GM21529 (cell line): ENCODE results near the gene TMEM63A.
"Not testable (repeated sequence)": the region's sequence is repeated elsewhere in the genome, so short reads cannot be mapped to it uniquely, and the experiment has no call there.

Experiments used
- ATAC-seq: cut with Tn5 transposase; IDR thresholded peaks from one replicate; pipeline ENCODE4 v1.9.1; 2021; ENCODE audit not compliant: unreplicated experiment

TMEM63A gene

DNA sequence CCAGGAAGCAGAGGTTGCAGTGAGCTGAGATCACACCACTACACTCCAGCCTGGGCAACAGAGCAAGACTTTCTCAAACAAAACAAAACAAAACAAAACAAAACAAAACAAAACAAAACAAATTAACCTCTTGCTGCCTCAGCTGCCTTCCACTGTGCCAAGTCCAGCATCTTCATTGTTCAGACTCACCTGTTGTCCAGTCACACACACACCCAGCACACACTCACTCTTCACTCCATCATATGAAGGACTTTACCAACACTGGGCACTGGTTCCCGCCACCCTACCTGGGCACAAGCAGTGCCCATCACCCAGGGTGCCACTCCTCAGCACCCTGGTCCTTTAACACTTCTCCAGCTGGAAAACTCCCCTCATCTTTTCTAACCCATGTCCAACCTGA, 27.3 kb upstream of the TMEM63A start:
- no peak for ATAC-seq

- ATAC-seq, result no peak
These were observed 26.6 kb upstream of the TMEM63A start for GRCh38 chr1:225908773-225909172.

- no peak for ATAC-seq
These were observed 25.9 kb upstream of the TMEM63A start for GRCh38 chr1:225908013-225908640.

GRCh38 chr1:225907341-225907740, 25.2 kb upstream of the TMEM63A start:
- no peak for ATAC-seq

- no peak for ATAC-seq
These were observed 24.3 kb upstream of the TMEM63A start for GRCh38 chr1:225906467-225906866.

DNA sequence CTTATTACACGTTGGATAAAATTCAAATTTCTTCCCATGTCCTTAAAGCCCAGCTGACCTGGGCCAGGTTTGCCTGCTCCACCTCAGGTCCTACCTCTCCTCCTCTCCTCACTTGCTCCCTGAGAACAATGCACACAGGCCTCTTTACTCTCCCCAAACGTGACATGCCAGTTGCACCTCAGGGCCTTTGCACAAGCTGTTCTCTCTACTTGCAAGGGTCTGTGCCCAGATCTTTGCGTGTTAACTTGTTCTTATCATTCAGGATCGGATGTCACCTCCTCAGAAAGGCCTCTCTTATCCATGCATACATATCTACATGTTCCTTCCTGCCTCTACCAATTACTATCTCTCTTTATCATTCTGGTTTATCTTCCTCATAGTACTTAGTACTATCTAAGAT, 21.4 kb upstream of the TMEM63A start:
- ATAC-seq, result no peak

DNA sequence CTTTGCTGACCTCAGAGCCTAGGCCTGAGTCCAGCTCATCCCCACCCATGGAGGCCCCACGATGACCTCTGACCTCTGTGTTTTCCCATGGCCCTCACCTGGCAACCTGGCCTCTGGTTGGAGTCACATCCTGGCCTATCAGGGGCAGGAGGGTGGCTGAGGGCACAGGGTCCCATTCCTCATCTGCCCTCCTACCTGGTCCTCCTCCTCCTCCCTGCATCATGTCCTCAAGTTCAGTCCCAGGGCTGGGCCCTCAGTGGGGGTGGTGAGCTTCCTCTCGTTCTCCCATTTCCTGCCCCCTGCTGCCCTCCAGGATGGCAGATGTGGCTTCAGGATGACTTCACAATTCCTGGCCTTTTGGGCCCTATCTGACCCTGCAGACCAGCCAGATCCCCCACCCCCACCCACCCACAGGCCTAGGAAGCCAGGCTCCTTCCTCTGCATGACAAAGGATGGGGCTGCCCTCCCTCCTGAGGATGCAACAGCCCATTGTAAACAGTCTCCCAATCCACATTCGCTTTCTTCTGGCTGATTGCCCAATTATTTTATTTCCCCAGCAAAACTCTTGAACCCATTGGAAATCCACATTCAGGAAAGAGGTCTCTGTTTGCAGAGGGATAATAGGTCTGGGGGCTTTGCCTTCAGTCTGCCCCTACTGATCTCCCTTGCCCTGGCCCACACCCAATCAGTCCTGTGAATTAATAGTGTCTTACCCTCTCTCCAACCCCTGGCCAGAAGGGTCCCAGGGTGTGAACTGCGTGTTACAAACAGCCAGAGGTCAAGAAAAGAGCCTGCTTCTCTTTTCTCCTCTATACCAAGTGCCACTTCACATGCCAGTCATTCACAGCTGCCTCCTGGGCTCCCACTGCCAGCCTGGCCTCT, 17.1 kb upstream of the TMEM63A start:
- no peak for ATAC-seq

GRCh38 chr1:225897595-225898514, 15.7 kb upstream of the TMEM63A start:
- no peak for ATAC-seq

DNA sequence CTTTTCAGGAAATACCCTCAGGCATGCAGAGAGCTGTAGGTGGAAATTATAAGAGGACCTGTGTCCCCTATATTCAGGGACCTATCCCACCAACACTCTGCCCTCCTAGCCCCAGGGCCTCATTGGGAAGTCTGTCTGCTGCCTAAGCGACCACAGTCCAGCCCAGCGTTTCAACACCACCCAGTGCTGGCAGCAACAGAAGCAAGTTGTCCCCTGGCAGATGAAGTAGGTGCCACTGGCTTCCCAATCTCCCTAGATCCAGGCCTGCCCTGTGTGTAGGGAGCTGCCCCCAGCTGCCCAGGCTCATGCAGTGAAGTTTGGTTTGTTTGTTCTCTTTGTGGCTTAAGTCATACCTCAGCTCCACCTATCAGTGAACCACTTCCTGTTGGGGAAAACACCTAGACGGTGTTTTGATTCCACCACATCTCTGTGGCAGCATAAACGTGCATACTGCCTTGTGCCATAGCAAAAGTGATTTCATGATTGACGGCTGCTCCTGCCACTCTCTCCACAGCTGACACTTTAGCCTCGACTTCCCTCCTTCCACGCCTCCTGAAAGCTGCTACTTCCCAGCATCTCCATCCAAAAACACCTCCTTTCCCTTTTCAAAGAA, 14.9 kb upstream of the TMEM63A start:
- peak; percentile 100 for ATAC-seq

DNA sequence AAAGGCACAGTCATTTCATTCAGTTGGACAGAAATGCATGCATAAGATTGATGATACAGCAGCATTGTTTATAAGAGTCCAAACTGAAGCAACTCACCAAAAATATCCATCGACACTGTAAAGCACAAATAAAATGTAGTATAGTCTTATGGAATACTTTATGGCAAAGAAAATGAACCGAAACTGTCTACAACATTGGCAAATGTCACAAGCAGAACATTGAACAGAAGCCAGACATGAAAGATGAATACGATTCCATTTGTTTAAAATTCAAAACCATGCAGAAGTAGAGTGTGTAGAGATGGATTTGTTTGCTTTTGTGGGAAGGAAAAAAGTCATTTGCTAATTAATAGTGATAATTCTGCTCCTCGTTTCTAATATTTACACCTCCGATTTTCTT, 14.3 kb upstream of the TMEM63A start:
- ATAC-seq, result no peak

DNA sequence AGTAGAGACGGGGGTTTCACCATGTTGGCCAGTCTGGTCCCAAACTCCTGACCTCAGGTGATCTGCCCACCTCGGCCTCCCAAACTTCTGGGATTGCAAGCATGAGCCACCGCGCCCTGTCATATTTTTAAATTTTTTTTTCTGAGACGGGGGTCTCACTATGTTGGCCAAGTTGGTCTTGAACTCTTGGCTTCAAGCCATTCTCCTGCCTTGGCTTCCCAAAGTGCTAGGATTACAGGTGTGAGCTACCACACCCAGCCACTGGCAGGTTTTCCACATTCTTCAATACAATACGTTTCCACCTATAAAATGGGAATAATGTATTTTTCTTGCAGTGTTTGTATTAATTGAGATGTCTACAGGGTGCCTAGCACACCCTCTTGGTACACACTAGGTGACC, 10.1 kb upstream of the TMEM63A start:
- ATAC-seq, result no peak

- no peak for ATAC-seq
These were observed 9.2 kb upstream of the TMEM63A start for GRCh38 chr1:225891229-225891972.

DNA sequence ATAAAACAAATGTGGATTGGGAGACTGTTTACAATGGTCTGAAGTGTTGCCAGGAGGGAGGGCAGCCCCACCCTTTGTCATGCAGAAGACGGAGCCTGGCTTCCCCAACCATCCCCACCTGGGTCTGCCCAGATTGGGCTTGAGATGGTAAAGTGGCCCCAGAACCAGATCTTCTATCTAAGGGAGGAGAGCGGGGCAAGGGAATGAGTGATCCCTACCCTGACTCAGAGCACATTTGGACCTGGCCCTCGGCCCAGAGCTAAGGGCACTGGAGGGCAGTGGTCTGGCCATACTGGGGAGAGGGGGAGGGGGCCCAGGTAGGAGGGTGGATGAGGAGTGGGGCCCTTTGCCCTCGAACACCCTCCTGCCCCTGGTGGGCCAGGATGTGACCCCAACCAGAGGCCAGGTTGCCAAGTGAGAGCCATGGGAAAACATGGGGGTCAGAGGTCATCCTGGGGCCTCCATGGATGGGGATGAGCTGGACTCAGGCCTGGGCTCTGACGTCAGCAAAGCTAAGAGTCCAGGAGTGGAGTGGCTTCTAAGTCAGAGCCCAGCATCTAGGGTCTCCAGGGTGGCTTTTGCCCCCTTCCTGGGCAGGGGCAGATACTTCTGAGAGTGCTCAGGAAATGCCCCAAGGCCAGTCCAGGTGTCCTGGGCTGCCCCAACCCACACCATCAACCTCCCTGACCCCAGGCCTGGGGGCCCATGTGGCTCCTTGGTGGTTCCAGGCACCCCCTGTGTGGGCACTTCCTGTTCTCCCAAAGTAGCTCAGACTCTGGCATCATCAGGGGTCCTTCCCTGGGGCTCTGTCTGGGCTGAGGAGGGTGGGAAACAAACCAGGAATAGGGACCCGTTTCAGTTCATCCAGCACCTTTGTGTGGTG, 8.4 kb upstream of the TMEM63A start:
- no peak for ATAC-seq

GRCh38 chr1:225889743-225890142, 7.6 kb upstream of the TMEM63A start:
- ATAC-seq, result no peak

GRCh38 chr1:225888898-225889601, 6.9 kb upstream of the TMEM63A start, which contains the start of gene LEFTY1:
Gene LEFTY1, minus strand, starts transcription at chr1:225889146. Its CDS starts 80 bp downstream, at chr1:225889066.
- ATAC-seq, result no peak

GRCh38 chr1:225888289-225888897, 6.2 kb upstream of the TMEM63A start:
- no peak for ATAC-seq

GRCh38 chr1:225887554-225888288, 5.5 kb upstream of the TMEM63A start:
- ATAC-seq, result not testable (repeated sequence)

GRCh38 chr1:225887030-225887314, 4.8 kb upstream of the TMEM63A start:
- no peak for ATAC-seq
